Activated naive CD8-positive, alpha-beta T cell treated with anti-CD3 and anti-CD28 coated beads, Interleukin-2, amount 50 U/mL, for 16 hours (primary cell): ENCODE data around the gene NBEAL2.
"Not testable (repeated sequence)": the region's sequence is repeated elsewhere in the genome, so short reads cannot be mapped to it uniquely, and the experiment has no call there.

Experiments
- DNase-seq: peaks from one replicate; pipeline ENCODE4 v3.0.0-alpha.2; 2020; ENCODE audit warnings: low read depth, low spot score

NBEAL2 gene

DNA sequence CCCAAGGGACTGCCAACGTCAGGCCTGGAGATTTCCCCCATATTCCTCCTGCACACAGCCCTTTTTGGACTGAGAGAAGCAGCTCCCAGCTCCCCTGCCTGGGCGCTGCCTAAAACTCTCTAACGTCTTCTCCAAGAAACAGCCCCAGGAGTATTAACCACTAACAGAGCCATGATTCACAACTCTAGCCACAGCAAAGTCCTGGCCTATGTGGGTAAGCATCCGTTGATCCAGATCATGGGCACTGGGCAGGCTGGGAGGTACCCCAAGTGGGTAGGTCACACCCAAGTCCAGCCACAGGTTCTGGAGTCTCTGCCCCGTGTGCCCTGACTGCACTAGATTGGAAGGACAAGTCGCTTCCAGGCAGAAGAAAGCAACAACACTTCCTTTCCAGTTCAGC, 31.9 kb downstream of the NBEAL2 start:
- DNase-seq = no peak

DNA sequence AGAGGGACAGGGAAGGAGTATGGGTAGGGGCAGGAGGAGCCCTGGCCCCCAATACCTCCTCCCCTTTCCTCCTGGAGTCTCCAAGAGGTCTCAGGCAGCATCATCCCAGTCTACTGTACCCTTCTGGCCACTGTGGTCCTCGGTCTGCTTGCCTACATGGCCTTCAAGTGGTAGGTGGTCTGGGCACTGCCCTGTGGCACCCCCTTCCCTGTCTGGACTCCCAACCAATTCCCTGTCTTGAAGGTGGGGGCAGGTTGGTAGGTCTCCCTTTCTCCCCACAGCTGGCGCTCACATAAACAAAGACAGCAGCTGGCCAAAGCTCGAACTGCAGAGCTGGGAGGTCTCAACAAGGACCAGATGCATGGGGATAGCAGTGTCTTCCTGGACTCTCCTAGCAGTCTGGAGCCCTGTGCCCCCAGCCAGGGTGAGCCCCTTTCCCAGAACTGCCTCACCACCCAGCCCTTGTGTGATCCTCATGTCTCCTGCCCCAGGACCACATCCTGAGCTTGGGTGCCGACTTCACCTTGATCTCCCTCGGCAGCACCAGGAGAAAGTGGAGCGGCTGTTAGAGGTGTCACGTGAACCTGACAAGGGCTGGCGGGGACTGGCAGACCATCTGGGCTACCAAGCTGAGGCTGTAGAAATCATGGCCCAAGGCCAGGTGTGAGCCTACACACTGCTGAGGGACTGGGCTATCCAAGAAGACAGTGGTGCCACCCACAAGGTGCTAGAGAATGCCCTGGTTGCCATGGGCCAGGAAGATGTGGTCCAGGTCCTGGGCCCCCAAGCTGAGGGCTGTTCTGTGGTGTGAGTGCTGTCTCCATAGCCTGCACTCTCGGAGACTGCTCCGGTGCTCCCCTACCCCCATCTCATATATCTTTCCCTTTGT, 33.1 kb downstream of the NBEAL2 start:
- DNase-seq = no peak

DNA sequence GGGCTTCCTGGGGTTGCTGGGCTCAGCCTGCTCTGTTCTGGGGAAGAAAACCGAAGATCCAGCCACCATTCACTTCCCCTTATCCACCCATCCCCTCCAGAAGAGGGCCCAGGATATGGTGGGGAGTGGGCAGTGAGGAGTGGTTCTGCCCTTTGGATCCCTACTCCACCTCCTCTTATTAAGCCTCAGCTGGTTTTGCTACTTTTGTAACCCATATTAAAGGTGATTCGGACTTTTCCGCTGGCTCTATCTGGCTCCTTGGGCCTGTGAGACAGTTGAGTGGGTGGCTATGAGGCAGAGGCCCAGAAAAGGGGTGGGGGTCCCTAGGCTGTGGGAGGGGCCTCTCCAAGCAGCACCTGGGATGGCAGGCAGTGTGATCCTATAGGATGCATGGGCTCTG, 33.8 kb downstream of the NBEAL2 start:
- no peak for DNase-seq

DNA sequence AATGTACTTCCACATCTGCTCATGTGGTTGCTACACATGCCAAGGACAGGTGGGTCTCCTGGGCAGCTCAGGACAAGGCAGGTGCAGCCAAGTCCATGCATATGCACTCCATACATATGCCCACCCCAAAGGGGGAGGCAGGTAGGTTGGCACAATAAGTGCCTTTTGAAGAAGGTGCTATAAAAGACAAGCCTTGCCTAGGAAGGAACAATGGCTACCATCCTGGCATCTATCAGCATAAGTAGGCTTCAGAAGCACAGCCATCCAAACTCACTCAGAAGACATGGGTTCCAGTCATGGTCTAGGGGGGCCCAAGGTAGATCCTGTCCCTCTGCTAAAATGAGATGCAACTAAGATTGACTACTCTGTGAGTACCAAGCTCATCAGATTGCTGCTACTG, 34.6 kb downstream of the NBEAL2 start:
- DNase-seq = no peak

DNA sequence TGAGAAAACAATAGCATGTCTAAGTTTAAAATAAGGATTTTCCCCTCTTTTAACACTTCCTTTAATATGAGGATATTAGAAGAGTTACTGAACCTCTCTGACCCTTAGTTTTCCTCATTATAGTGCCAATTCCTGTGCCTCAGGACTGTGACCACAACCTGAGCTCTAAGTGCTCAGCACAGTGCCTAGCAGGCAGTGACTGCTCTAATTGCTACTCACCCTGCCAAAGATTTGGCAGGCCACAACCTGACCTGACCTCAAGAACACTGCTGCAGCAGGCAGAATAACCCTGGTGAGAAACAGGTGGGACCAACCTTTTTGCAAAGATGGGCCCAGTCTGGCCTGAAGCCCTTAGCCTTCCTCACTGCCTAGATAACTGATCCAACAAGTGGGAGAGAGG, 35.7 kb downstream of the NBEAL2 start:
- DNase-seq = no peak

DNA sequence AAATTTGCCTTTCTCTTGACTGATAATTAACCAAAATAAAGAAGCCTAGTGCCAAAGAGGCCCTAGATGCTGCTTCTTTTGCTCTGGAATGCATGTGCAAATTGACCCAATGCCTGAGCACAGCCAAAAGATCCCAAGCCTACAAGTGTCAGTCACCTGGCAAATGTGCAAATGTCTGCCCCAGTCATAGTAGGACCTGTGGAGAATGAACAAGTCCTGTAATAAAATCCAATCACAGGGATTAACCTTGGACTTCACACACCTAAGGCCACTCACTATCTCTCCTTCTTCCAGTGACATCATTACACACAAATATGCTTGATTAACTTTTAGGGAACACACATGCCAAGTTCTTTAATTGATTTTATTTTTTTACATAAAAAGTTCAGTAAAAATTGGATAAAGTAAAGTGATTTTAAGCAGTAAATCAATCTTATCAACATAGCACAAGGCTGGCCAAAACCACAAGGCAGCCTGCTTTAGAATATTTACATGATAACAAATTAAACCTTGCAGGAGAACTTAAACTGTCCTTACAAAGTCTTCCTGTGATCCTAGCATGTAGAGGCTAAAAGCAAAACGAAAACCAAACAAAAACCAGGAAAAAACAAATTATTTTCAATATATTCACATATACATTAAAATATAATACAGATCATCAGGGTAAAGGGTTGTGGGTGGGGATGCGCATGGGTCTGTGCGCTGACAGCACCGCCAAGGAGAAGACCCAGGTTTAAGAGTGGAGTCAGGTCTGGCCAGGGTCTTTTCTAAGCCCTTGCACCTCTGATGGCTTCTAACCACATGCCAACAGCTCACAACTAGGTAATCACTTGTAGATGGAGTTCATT, 36.8 kb downstream of the NBEAL2 start:
- no peak for DNase-seq

DNA sequence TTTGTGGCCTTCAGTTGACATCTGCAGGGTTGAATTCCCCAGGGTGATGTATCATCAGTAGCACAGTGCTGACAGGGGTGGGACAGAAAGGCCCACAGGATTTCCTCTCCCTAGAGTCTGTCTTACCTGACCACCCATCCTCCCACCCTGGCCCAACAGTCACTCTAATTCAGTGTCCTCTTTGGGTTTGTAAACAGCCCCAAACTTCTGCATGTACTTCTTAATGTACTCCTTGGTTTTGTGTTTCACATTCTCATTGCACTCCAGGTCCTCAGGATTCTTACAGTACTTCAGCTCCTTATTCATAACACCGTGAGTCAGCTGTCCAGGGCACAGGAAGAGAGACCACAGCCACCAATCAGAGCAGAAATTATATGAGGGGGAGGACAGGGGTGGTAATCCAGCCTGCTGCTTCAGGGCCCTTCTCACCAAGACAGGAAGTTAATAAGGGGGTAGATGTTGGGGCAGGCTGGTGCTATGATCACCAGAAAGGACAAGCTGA, 37.5 kb downstream of the NBEAL2 start:
- DNase-seq = no peak

DNA sequence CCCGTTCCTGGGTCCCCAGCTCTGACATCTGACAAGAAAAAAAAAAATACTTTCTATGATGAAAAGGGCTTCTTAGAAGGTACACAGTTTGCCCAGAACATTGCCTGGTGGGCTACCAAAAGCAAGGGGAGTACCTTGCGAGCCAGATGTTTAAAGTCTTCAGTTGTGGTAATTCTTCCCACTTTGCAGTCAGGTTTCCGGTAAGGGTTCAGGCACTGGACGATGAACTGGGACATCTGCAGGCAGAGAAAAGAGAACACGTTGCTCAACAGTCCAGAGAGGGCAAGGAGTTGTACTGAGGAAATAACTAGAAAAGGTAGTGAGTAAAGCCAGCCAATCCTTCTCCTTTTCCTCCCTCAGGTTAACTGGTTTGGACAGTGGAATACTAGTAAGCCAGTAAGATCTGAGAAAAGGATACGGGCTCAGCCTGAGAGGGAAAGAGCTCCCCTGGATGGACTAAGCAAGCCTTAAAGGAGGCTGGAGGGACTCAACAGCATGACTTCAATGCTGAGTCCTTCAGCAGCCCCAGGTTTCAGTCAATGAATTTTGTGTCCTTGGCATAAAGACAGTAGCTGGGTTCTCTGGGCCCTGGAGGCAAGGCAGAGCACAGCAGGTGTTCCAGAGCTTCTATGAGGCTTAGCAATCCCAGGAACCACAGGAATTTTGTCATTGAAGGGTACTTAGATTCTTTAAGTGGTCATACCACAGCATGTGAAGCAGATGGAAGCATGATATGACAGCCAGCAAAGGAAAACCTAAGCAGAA, 38.2 kb downstream of the NBEAL2 start:
- DNase-seq = no peak

DNA sequence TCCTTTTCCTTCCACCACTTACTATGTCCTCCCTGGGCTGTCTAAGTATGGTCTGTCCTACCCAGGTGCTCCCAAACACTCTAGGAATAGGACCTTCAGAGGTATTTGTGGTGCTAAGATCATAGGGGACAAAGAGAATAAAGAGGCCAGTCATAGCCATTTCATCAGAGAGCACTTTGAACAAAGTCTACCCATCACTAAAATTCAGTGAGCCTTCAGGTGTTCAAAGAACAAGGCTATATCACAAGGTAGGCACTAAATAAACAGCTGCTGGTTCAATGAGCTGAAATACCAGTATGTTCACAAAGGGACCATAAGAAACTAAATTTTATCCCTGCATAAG, 38.8 kb downstream of the NBEAL2 start:
- DNase-seq = no peak

DNA sequence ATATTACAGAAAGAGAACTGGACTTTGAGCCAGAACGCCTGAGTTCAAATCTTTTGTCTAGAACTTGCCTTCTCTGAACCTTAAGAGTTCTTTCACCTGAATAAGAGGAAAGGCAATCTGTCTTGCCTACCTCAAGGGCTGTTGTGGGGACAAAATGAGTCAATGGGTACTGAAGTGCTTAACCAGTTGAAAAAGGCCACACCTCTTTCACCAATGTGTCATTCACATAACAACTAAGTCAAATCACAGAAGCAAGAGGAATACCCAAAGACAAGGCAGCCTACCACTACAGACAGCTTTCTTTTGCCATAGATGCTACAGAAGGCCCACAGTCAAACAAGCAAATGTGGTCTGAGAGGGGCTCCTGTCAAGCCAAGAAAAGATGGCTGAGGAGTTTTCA, 39.7 kb downstream of the NBEAL2 start:
- DNase-seq = no peak

DNA sequence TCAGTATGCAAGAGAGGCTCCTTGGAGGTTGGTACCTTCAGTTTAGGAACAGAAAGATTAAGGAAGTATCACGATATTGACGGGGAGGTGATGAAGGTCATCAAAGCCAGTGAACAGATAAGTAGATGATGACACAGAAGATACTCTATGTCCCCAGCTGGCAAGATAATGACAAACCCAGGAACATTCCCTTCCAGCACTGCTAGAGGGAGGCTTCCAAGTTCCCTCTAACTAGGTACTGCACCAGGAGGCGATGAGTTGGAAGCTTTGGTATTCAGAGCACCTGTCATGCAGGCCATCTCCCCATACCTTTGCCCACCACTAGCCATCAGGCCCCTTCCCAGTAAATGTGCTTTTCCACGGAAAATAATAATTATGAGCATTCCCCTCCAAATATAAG, 40.8 kb downstream of the NBEAL2 start:
- DNase-seq = no peak

DNA sequence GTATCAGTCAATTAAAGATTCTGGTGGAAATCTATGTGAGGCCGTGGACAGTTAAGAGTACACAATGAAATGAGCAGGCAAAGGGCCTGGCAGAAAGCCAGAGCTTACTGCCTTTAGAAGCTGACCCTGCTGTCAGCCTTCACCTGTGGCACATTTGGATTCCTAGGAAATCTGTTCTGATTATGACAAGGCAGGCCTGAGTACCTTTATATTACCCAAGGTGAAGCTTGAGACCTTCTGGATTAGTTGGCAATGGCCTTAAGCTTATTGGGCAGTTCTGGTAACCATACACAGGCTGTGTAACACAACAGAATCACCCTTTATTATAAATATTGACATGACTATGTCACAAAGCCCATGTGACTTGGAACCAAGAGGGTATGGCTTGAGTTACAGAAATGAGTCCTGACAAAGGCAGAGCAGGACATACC, 43.2 kb downstream of the NBEAL2 start:
- DNase-seq = no peak

DNA sequence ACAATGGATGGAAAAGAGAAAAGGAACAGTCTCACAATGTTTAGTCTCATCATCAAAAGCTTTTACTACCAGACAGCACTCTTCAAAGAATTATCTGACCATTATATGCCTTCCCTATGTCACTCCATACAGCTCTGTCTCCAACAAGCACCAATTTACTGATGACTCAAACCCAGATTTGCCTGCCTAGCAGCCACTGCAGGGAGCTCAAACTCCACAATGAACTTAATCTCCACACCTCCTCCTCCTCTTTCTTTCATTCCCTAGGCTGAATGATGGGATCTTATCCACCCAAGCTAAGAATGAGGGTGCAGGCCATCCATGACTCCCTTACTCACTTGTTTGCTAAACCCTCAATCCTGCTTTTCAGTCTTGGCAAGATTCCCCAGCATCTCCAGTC, 45.5 kb downstream of the NBEAL2 start:
- DNase-seq = no peak

DNA sequence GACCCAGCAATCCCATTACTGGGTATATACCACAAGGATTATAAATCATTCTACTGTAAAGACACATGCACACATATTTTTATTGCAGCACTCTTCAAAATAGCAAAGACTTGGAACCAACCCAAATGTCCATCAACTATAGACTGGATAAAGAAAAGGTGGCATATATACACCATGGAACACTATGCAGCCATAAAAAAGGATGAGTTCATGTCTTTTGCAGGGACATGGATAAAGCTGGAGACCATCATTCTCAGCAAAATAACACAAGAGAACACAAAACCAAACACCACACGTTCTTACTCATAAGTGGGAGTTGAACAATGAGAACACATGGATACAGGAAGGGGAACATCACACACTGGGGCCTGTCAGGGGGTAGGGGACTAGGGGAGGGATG, 47.0 kb downstream of the NBEAL2 start:
- DNase-seq = not testable (repeated sequence)

DNA sequence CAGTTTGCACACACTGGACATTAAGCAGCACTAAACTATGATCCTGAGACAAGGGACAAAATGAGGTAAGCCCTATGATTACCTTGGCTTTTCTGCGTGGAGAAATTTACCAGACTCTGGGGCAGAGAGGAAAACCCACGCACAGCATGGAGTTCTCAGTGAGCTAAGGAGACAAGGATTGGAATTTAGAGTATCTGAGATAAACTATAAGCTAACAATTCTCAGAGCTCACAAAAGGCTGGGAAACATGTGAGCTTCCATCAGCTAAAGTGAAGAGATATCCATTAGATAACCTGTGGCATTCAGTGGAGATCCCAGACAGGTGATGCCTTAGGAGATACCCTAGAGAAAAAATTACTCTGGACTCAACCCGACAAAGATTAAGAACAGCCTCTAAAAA, 48.7 kb downstream of the NBEAL2 start:
- DNase-seq = no peak

DNA sequence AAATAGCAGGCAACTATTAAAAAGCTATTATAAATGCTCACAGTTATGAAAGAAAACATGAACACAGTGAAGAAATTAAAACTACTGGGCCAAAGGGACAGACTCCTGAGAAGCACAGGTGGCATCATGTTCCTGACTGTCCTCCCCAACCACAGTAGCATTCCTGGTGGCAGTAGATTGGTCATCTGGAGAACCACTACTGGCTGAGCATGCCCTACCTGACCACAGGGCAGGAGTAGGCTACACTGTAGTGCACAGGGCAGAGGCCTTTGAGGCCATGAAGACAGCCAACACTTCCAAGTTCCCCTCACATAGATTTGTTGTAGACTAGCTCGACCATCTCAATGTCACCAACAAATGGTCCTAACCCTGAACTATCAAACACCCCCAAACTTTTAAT, 49.2 kb downstream of the NBEAL2 start:
- no peak for DNase-seq

DNA sequence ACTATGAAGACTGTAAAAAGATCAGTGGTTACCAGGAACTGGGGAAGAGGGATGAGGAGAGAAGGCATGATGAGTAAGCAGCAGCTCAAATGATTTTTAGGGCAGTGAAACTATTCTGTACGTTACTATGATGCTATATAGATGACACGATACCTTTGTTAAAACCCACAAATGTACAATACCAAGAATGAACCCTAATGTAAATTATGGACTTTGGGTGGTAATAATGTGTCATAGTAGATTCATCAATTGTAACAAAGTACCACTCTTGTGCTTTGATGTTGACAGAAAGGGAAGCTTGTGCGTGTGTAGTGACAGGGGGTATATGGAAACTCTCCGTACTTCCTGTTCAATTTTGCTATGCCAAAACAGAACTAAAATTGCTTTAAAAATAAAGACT, 51.6 kb downstream of the NBEAL2 start:
- DNase-seq = not testable (repeated sequence)

DNA sequence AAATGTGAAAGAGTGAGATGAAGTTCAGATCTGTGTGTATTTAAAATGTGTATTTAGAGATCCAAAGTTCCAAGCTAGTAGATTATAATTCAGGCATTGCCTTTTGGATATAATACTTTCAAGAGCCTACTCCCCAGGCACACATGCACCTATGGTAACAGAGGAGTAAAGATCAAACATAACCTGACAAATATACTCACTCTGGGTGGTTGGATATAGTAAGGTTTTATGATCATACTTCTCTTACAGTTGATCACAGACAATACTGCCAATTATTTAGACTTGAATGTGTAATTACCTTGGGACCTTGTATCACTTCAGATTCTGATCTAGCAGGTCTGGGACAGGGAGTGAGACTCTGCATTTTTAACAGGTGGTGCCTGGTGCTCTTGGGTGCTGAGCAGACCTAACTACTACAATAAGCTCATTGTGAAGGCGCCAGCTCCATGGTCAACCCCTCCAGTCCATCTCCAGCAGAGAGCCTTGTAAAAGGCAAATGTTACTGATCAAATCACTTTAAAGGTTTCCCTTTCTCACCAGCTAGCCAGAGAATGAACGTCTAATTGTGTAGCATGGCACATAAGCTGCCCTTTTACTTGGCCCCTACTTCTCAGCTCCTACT, 55.5 kb downstream of the NBEAL2 start:
- no peak for DNase-seq

DNA sequence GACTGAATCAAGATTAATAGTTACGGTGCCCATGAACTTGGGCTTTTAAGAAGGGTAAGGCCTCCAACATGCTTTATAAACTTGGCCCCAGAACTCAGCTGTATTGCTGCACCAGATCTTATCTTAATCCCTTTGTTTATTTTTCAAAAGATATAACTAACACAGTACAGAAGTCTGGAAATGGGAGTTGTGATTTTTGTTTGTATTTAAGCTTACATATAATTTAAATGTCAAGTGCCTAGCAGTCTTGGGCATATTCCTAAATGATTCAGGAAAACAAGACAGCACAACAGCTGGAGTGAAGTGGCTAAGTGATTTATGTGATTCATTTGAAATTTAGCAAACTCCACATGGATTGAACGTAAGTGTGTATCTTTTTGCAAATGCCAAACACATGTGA, 56.2 kb downstream of the NBEAL2 start:
- DNase-seq = no peak

DNA sequence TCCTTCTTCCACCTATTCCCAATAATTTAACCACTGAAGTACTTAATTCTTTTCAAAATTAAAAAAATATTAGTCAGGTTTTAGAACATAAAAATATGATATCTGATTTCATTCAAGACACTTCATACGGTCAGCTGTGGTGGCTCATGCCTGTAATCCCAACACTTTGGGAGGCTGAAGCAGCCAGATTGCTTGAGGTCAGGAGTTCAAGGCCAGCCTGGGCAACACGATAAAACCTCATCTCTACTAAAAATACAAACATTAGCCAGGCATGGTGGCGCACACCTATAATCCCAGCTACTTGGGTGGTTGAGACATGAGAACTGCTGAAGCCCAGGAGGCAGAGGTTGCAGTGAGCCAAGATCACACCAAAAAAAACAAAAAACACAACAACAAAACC, 56.7 kb downstream of the NBEAL2 start:
- no peak for DNase-seq

DNA sequence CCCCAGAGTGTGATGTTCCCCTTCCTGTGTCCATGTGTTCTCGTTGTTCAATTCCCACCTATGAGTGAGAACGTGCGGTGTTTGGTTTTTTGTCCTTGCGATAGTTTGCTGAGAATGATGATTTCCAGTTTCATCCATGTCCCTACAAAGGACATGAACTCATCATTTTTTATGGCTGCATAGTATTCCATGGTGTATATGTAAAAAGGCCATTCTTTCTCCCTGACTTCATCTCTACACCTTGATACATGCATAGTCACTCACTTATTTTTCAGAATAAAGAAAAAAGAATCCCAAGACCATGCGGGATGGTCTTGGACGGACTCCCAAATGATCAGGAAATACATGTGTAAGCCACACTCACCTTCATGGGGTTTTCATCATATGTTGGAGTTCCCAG, 57.8 kb downstream of the NBEAL2 start:
- not testable (repeated sequence) for DNase-seq

DNA sequence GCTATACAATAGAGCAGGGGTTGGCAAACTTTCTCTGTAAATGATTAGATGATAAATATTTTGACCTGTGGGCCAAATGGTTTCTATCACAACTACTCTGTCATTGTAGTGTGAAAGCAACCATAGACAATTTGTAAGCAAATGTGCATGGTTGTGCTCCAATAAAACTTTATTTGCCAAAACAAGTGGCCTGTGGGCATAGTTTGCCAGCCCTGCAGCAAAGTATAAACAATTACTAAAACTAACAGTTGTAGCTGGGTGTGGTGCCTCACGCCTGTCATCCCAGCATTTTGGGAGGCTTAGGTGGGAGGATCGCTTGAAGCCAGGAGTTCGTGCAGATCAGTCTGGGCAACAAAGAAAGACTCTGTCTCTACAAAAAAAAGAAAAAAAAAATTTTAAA, 61.6 kb downstream of the NBEAL2 start:
- no peak for DNase-seq
